Stimulated activated CD8-positive, alpha-beta memory T cell treated with anti-CD3 and anti-CD28 coated beads, Interleukin-7, amount 100 ng/mL, for 1 hour (primary cell): ENCODE results near the gene NBAS.
"Not testable (repeated sequence)": the region's sequence is repeated elsewhere in the genome, so short reads cannot be mapped to it uniquely, and the experiment has no call there.

ENCODE experiments used
- DNase-seq, 2 donors: peaks; one replicate each; pipeline ENCODE4 v3.0.0-alpha.2; 2020; ENCODE audit warnings: low read depth in 2 of 2

The NBAS gene

GRCh38 chr2:15210542-15210941 is 350.6 kb downstream of the NBAS start:
- DNase-seq, result not testable (repeated sequence)

- DNase-seq, result no peak
Measured at GRCh38 chr2:15206419-15206818, 354.7 kb downstream of the NBAS start.

GRCh38 chr2:15205562-15205961 is 355.6 kb downstream of the NBAS start:
- DNase-seq, result no peak

GRCh38 chr2:15201009-15201408 is 360.1 kb downstream of the NBAS start:
- DNase-seq, result no peak

- no peak for DNase-seq
Measured at GRCh38 chr2:15200581-15200980, 360.6 kb downstream of the NBAS start.

- DNase-seq, result no peak
Measured at GRCh38 chr2:15198051-15198450, 363.1 kb downstream of the NBAS start.

- no peak for DNase-seq
Measured at GRCh38 chr2:15195813-15196212, 365.3 kb downstream of the NBAS start.

- DNase-seq, result no peak
Measured at GRCh38 chr2:15191789-15192188, 369.3 kb downstream of the NBAS start.

- DNase-seq, result no peak
Measured at GRCh38 chr2:15189216-15189615, 371.9 kb downstream of the NBAS start.

- no peak for DNase-seq
Measured at GRCh38 chr2:15187702-15188101, 373.4 kb downstream of the NBAS start.

- no peak for DNase-seq
Measured at GRCh38 chr2:15186118-15186517, 375.0 kb downstream of the NBAS start.

- no peak for DNase-seq
Measured at GRCh38 chr2:15184491-15184890, 376.6 kb downstream of the NBAS start.

- no peak for DNase-seq
Measured at GRCh38 chr2:15182275-15182674, 378.9 kb downstream of the NBAS start.

- DNase-seq, result no peak
Measured at GRCh38 chr2:15181092-15181745, 379.9 kb downstream of the NBAS start.

- DNase-seq, result no peak
Measured at GRCh38 chr2:15180379-15180778, 380.8 kb downstream of the NBAS start.

- DNase-seq, result no peak
Measured at GRCh38 chr2:15178946-15179345, 382.2 kb downstream of the NBAS start.

- peak; percentile 13 to 39 for DNase-seq
Measured at GRCh38 chr2:15177103-15177502, 384.0 kb downstream of the NBAS start.

GRCh38 chr2:15176604-15177003 is 384.5 kb downstream of the NBAS start:
- DNase-seq, result no peak

GRCh38 chr2:15174567-15174966 is 386.6 kb downstream of the NBAS start:
- no peak for DNase-seq

- no peak for DNase-seq
Measured at GRCh38 chr2:15173501-15173900, 387.6 kb downstream of the NBAS start.

- no peak for DNase-seq
Measured at GRCh38 chr2:15172825-15173224, 388.3 kb downstream of the NBAS start.

GRCh38 chr2:15170070-15170775 is 390.9 kb downstream of the NBAS start:
- no peak for DNase-seq

- DNase-seq, result no peak
Measured at GRCh38 chr2:15169326-15170069, 391.6 kb downstream of the NBAS start.
